OCI-LY3 (cell line): ENCODE results near the gene OOSP1.

Source experiments
- EZH2phosphoT487 ChIP-seq: fragments of 200-600 bp; shearing (Covaris generic); IDR thresholded peaks from 2 replicates; pipeline ENCODE4 v1.6.1; 2018; ENCODE audit warnings: antibody characterized with exemption, mixed run types, low read depth
- TF ChIP-seq, protein P1 (sequence below): fragments of 200-600, 300-600 bp; sonication (generic); IDR thresholded peaks from 2 replicates; pipeline ENCODE4 v1.5.1; 2014; ENCODE audit warnings: antibody characterized with exemption, low read length, low read depth

DNA sequence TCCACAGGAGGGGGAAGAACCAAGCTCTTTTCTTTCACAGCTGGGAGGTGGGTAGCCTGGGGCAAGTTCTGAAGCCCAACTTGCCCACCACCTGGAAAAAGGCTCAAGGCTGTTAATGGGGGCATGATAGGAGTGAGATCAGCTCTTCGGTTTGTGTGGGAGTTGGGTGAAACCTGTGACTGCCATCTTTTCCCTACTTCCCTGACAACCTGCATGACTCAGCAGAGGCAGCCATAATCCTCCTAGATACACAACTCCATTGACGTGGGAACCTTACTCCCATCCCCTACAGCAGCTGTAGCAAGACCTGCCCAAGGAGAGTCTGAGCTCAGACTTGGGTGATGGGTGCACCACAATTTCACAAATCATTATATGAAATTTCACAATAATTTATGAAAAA is 65.5 kb downstream of the OOSP1 start:
- TF ChIP-seq, protein P1, sequence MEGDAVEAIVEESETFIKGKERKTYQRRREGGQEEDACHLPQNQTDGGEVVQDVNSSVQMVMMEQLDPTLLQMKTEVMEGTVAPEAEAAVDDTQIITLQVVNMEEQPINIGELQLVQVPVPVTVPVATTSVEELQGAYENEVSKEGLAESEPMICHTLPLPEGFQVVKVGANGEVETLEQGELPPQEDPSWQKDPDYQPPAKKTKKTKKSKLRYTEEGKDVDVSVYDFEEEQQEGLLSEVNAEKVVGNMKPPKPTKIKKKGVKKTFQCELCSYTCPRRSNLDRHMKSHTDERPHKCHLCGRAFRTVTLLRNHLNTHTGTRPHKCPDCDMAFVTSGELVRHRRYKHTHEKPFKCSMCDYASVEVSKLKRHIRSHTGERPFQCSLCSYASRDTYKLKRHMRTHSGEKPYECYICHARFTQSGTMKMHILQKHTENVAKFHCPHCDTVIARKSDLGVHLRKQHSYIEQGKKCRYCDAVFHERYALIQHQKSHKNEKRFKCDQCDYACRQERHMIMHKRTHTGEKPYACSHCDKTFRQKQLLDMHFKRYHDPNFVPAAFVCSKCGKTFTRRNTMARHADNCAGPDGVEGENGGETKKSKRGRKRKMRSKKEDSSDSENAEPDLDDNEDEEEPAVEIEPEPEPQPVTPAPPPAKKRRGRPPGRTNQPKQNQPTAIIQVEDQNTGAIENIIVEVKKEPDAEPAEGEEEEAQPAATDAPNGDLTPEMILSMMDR, result no peak
- no peak for TF ChIP-seq EZH2phosphoT487
